HCT116 (cell line): ENCODE measurements around the gene SERPIND1.

ENCODE experiments used
- ATF3 ChIP-seq: IDR thresholded peaks from 2 replicates; pipeline ENCODE4 v1.6.1; 2012
- CBX3 ChIP-seq: IDR thresholded peaks from 2 replicates; pipeline ENCODE4 v1.6.1; 2012; ENCODE audit warnings: low read depth
- CTCF ChIP-seq, 3 experiments: fragments of 200-600 bp in 1 of 3; sonication (generic) in 1 of 3; IDR thresholded peaks in 2 of 3; conservative IDR thresholded peaks in 1 of 3; 2 replicates each; pipeline ENCODE4 v1.5.1; 2012 to 2017; ENCODE audit warnings: low read depth in 2 of 3, low read length in 2 of 3, antibody characterized with exemption in 1 of 3, borderline replicate concordance in 1 of 3, control low read depth in 1 of 3, mild to moderate bottlenecking in 1 of 3, mixed read lengths in 1 of 3, mixed run types in 1 of 3, moderate library complexity in 1 of 3; ENCODE audit not compliant: insufficient read depth in 1 of 3
- EGR1 ChIP-seq: IDR thresholded peaks from 2 replicates; pipeline ENCODE4 v1.6.1; 2012; ENCODE audit warnings: low read depth
- EZH2 ChIP-seq: fragments of 200-600 bp; sonication (generic); IDR thresholded peaks from 2 replicates; pipeline ENCODE4 v1.6.1; 2017; ENCODE audit warnings: antibody characterized with exemption, mixed run types
- JUND ChIP-seq: IDR thresholded peaks from 2 replicates; pipeline ENCODE4 v1.6.1; 2012
- POLR2A ChIP-seq: IDR thresholded peaks from 2 replicates; pipeline ENCODE4 v1.7.0; 2011; ENCODE audit warnings: borderline replicate concordance; ENCODE audit not compliant: insufficient read depth, insufficient read length; ENCODE audit errors: extremely low read depth
- POLR2AphosphoS5 ChIP-seq: IDR thresholded peaks from 2 replicates; pipeline ENCODE4 v1.6.1; 2011; ENCODE audit warnings: mild to moderate bottlenecking, low read depth, low read length, moderate library complexity
- RAD21 ChIP-seq: IDR thresholded peaks from 2 replicates; pipeline ENCODE4 v1.6.1; 2012; ENCODE audit warnings: low read depth, mild to moderate bottlenecking
- REST ChIP-seq: IDR thresholded peaks from 2 replicates; pipeline ENCODE4 v1.6.1; 2012; ENCODE audit warnings: low read depth
- SIN3A ChIP-seq: IDR thresholded peaks from 2 replicates; pipeline ENCODE4 v1.6.1; 2012; ENCODE audit warnings: low read depth
- SRF ChIP-seq: IDR thresholded peaks from 2 replicates; pipeline ENCODE4 v1.6.1; 2012; ENCODE audit warnings: low read depth
- ZFX ChIP-seq: fragments of 450-650 bp; IDR thresholded peaks from 2 replicates; pipeline ENCODE4 v1.6.1; 2017
- ZNF274 ChIP-seq: fragments of 200-500 bp; sonication (Bioruptor generic); IDR thresholded peaks from 2 replicates; pipeline ENCODE4 v1.6.1; 2014; ENCODE audit warnings: mild to moderate bottlenecking, low read depth, low read length, inconsistent platforms

GRCh38 chr22:20779818-20780158, 5.9 kb downstream of the SERPIND1 start:
- TF ChIP-seq CTCF (IDR thresholded peaks at IDR 0.05 in 2 of 3, conservative IDR thresholded peaks at IDR 0.05 in 1 of 3; ENCODE audit: borderline replicate concordance in 1 of 3, insufficient read depth in 1 of 3, low read depth in 2 of 3, low read length in 2 of 3): no peak
- no peak for TF ChIP-seq SIN3A
- no peak for TF ChIP-seq EZH2
- TF ChIP-seq POLR2AphosphoS5: no peak
- TF ChIP-seq POLR2A: no peak
- TF ChIP-seq JUND: no peak
- no peak for TF ChIP-seq SRF
- no peak for TF ChIP-seq REST
- no peak for TF ChIP-seq ZNF274
- no peak for TF ChIP-seq ZFX
- no peak for TF ChIP-seq EGR1
- TF ChIP-seq ATF3: no peak
- no peak for TF ChIP-seq RAD21
- no peak for TF ChIP-seq CBX3
